HS-27A (cell line): ENCODE results near the gene GTF3C4.
A peak's percentile ranks its signal among the peaks of the same experiment; 100 is the strongest.

Experiments used
- DNase-seq: peaks from one replicate; pipeline ENCODE4 v3.0.0-alpha.2; 2012; ENCODE audit warnings: low read depth, missing footprints

GTF3C4 gene

GRCh38 chr9:132647806-132648205 is 22.5 kb upstream of the GTF3C4 start:
- no peak for DNase-seq

GRCh38 chr9:132648283-132648682 is 22.0 kb upstream of the GTF3C4 start:
- no peak for DNase-seq

GRCh38 chr9:132648685-132649084 is 21.6 kb upstream of the GTF3C4 start:
- DNase-seq, result no peak

- no peak for DNase-seq
Measured at GRCh38 chr9:132651259-132651658, 19.0 kb upstream of the GTF3C4 start.

- DNase-seq, result no peak
Measured at GRCh38 chr9:132656299-132656698, 14.0 kb upstream of the GTF3C4 start.

GRCh38 chr9:132662152-132662945 is 7.9 kb upstream of the GTF3C4 start:
- no peak for DNase-seq

GRCh38 chr9:132663117-132663516 is 7.1 kb upstream of the GTF3C4 start:
- no peak for DNase-seq

- DNase-seq, result no peak
Measured at GRCh38 chr9:132663851-132664250, 6.4 kb upstream of the GTF3C4 start.

- DNase-seq, result no peak
Measured at GRCh38 chr9:132669319-132669697, 956 bp upstream of the GTF3C4 start.

GRCh38 chr9:132669698-132670456 is 387 bp upstream of the GTF3C4 start, which contains the start of gene DDX31:
TSS of gene DDX31 (minus strand) at chr9:132669983. CDS start at chr9:132669934, 49 bp downstream.
- peak; percentile 43 for DNase-seq

- no peak for DNase-seq
Measured at GRCh38 chr9:132671620-132672412, 1.6 kb downstream of the GTF3C4 start.

GRCh38 chr9:132672413-132672690 is 2.1 kb downstream of the GTF3C4 start:
- DNase-seq, result no peak

- DNase-seq, result no peak
Measured at GRCh38 chr9:132673355-132673754, 3.1 kb downstream of the GTF3C4 start.

GRCh38 chr9:132674485-132674884 is 4.2 kb downstream of the GTF3C4 start:
- no peak for DNase-seq

- no peak for DNase-seq
Measured at GRCh38 chr9:132677976-132678375, 7.7 kb downstream of the GTF3C4 start.

GRCh38 chr9:132679946-132680625 is 9.8 kb downstream of the GTF3C4 start:
- no peak for DNase-seq

GRCh38 chr9:132681561-132681960 is 11.3 kb downstream of the GTF3C4 start:
- no peak for DNase-seq

GRCh38 chr9:132683873-132684272 is 13.6 kb downstream of the GTF3C4 start:
- no peak for DNase-seq

- DNase-seq, result no peak
Measured at GRCh38 chr9:132690696-132691095, 20.4 kb downstream of the GTF3C4 start.

GRCh38 chr9:132694144-132694543 is 23.9 kb downstream of the GTF3C4 start:
- DNase-seq, result no peak

- DNase-seq, result no peak
Measured at GRCh38 chr9:132697230-132697629, 27.0 kb downstream of the GTF3C4 start.

- DNase-seq, result peak; percentile 12
Measured at GRCh38 chr9:132698989-132699388, 28.7 kb downstream of the GTF3C4 start.
